Keratinocyte (primary cell): ENCODE data around the gene TINCR. TPM values are rescaled to one million over a fixed set of nuclear protein-coding genes. Genes with fewer than 3 reads are reported as not detected.
A peak's percentile ranks its signal among the peaks of the same experiment; 100 is the strongest.

Source experiments
- DNase-seq: peaks from one replicate; pipeline ENCODE4 v3.0.0-alpha.2; 2011; ENCODE audit warnings: low read depth, missing footprints, low spot score
- FAIRE-seq: peaks from 2 replicates; lab custom pipeline; 2011; peaks lifted over from hg19 to GRCh38; lab: Jason Lieb, UNC
- H2AFZ ChIP-seq: 2 replicates; pipeline ENCODE4 v1.6.0; 2012; ENCODE audit warnings: low read length, control low read depth, inconsistent platforms; ENCODE audit not compliant: control insufficient read depth
- H3K27ac ChIP-seq: 2 replicates; pipeline ENCODE4 v1.5.1; 2011; ENCODE audit warnings: low read length; ENCODE audit not compliant: control insufficient read depth, insufficient read depth
- H3K27me3 ChIP-seq: 3 replicates; pipeline ENCODE4 v1.6.0; 2011; ENCODE audit warnings: low read length; ENCODE audit not compliant: control insufficient read depth, insufficient read depth; ENCODE audit errors: extremely low read depth
- H3K36me3 ChIP-seq, 2 experiments: 2 replicates in 1 of 2; 3 replicates in 1 of 2; pipeline ENCODE4 v1.5.1; 2011; ENCODE audit warnings: low read length in 2 of 2, mild to moderate bottlenecking in 1 of 2; ENCODE audit not compliant: control insufficient read depth in 2 of 2, insufficient read depth in 2 of 2; ENCODE audit errors: extremely low read depth in 1 of 2
- H3K4me1 ChIP-seq: 3 replicates; pipeline ENCODE4 v1.5.1; 2011; ENCODE audit warnings: low read length; ENCODE audit not compliant: control insufficient read depth, insufficient read depth; ENCODE audit errors: extremely low read depth
- H3K4me2 ChIP-seq: 3 replicates; pipeline ENCODE4 v1.6.0; 2011; ENCODE audit warnings: low read depth, low read length; ENCODE audit not compliant: control insufficient read depth, insufficient read depth; ENCODE audit errors: extremely low read depth
- H3K4me3 ChIP-seq, 3 experiments: fragments of 200-600 bp in 1 of 3; sonication (generic) in 1 of 3; 2 replicates in 2 of 3; 3 replicates in 1 of 3; pipeline ENCODE4 v1.5.1; 2011 to 2016; ENCODE audit warnings: low read length in 3 of 3, mild to moderate bottlenecking in 3 of 3, control low read depth in 2 of 3, inconsistent platforms in 1 of 3, low read depth in 1 of 3, mixed read lengths in 1 of 3, mixed run types in 1 of 3, moderate library complexity in 1 of 3; ENCODE audit not compliant: control insufficient read depth in 2 of 3, insufficient read depth in 2 of 3; ENCODE audit errors: extremely low read depth in 1 of 3
- H3K79me2 ChIP-seq: 2 replicates; pipeline ENCODE4 v1.6.0; 2012; ENCODE audit warnings: low read length; ENCODE audit not compliant: control insufficient read depth, insufficient read depth
- H3K9ac ChIP-seq: 3 replicates; pipeline ENCODE4 v1.6.0; 2011; ENCODE audit warnings: low read length; ENCODE audit not compliant: control insufficient read depth, insufficient read depth; ENCODE audit errors: extremely low read depth
- H3K9me1 ChIP-seq: 3 replicates; pipeline ENCODE4 v1.6.0; 2011; ENCODE audit warnings: low read length; ENCODE audit not compliant: control insufficient read depth, insufficient read depth; ENCODE audit errors: extremely low read depth
- H3K9me3 ChIP-seq: 2 replicates; pipeline ENCODE4 v1.5.1; 2012; ENCODE audit warnings: low read depth, low read length; ENCODE audit not compliant: control insufficient read depth
- H4K20me1 ChIP-seq: 3 replicates; pipeline ENCODE4 v1.6.0; 2011; ENCODE audit warnings: low read length; ENCODE audit not compliant: control insufficient read depth, insufficient read depth; ENCODE audit errors: extremely low read depth
- EZH2 ChIP-seq: IDR thresholded peaks from one replicate; pipeline ENCODE4 v1.6.1; 2012; ENCODE audit warnings: inconsistent platforms, mild to moderate bottlenecking, low read length, moderate library complexity
- dilution Hi-C: fragments of 300-500 bp; cut with MboI; formaldehyde crosslinking; loops from one replicate; pipeline ENCODE4 v1.7.0; 2020; ENCODE audit warnings: low sequenced_read_pairs; ENCODE audit not compliant: extremely low pct_ligation_motif_present
- polyA plus RNA-seq, 5 experiments: library from polyadenylated mRNA; depleted of rRNA in 3 of 5; stranded (reverse) in 3 of 5; stranded (forward) in 1 of 5; unstranded in 1 of 5; fragments of >200 nt; gene quantifications; 1 replicate in 1 of 5; 2 replicates in 3 of 5; 3 replicates in 1 of 5; pipeline versions ENCODE4 v1.2.1 to v1.2.3, GENCODE V29; 2011 to 2012; ENCODE audit warnings: missing spikeins in 2 of 5, low read depth in 1 of 5, low replicate concordance in 1 of 5
- TF ChIP-seq, protein P1 (sequence below), 3 experiments: IDR thresholded peaks in 1 of 3; conservative IDR thresholded peaks in 1 of 3; optimal IDR thresholded peaks in 1 of 3; 2 replicates in 2 of 3; 3 replicates in 1 of 3; pipeline versions ENCODE3 to v1.5.1; 2011; ENCODE audit warnings: low read length in 3 of 3, mild to moderate bottlenecking in 3 of 3, moderate library complexity in 2 of 3, control low read depth in 1 of 3, inconsistent platforms in 1 of 3; ENCODE audit not compliant: insufficient read depth in 2 of 3; ENCODE audit errors: extremely low read depth in 1 of 3

The TINCR gene
- polyA plus RNA-seq, 1 donor (not counting 4 experiments of a cell fraction or from before 2014, with no cell fraction given), result 9.7 TPM

DNA sequence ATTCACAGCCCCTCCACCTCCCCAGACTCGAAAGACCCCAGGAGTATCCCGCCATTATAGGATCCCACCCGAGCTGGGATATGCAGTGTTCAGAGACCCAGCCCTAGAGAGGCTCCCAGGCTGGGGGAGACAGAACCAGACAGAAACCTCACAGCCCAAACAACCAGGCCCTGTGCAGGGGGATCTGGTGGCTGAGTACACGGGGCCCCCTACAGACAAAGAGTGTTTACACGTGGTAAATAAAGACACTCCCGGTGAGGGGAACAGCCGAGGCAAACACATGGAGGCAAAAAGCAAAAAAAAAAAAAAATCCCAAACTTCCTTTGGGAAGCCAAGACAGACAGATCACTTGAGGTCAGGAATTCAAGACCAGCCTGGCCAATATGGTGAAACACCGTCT lies 25.1 kb downstream of the TINCR start:
- Histone ChIP-seq H3K9ac (no peak overlapping the region), H3K9me1 (no peaks in the 10 kb centered on the region)
- dilution Hi-C loops, result no loop called here

DNA sequence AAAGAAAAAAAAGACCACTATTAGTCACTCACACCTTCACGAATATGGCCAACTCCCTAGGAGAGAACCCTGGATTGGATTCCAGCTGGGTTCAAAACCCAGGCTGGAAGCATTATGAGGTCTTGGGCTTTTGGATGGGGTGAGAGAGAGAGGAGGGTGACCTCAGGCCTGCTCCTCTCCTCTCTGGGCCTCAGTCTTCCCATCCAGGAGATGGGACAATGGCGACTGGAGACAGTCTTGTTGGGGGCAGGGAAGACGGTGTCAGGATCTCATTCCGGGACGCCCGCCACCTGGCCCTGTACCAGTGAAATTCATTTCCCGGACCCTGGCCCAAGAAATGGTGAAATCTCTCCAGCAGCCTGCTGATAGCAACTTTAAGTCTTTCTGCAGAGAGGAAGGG lies 26.3 kb downstream of the TINCR start:
- Histone ChIP-seq H3K4me2 (no peak overlapping the region), H3K27ac (no peak overlapping the region), H3K9me1 (no peaks in the 10 kb centered on the region), H3K79me2 (no peaks in the 10 kb centered on the region), H3K9ac (no peak overlapping the region), H2AFZ (no peak overlapping the region), H4K20me1 (no peaks in the 10 kb centered on the region), H3K27me3 (no peaks in the 10 kb centered on the region), H3K4me1 (peaks cover 14% of the 10 kb centered on the region), H3K4me3 (no peak overlapping the region), H3K9me3 (no peaks in the 10 kb centered on the region), H3K36me3 (no peaks in the 10 kb centered on the region)
- no peak for FAIRE-seq
- DNase-seq, result no peak
- TF ChIP-seq, protein P1, sequence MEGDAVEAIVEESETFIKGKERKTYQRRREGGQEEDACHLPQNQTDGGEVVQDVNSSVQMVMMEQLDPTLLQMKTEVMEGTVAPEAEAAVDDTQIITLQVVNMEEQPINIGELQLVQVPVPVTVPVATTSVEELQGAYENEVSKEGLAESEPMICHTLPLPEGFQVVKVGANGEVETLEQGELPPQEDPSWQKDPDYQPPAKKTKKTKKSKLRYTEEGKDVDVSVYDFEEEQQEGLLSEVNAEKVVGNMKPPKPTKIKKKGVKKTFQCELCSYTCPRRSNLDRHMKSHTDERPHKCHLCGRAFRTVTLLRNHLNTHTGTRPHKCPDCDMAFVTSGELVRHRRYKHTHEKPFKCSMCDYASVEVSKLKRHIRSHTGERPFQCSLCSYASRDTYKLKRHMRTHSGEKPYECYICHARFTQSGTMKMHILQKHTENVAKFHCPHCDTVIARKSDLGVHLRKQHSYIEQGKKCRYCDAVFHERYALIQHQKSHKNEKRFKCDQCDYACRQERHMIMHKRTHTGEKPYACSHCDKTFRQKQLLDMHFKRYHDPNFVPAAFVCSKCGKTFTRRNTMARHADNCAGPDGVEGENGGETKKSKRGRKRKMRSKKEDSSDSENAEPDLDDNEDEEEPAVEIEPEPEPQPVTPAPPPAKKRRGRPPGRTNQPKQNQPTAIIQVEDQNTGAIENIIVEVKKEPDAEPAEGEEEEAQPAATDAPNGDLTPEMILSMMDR (optimal IDR thresholded peaks at IDR 0.05 in 1 of 3, IDR thresholded peaks at IDR 0.05 in 1 of 3, conservative IDR thresholded peaks at IDR 0.05 in 1 of 3; ENCODE audit: extremely low read depth in 1 of 3, insufficient read depth in 2 of 3, low read length in 3 of 3), result no peak
- no peak for TF ChIP-seq EZH2
- dilution Hi-C loops, result no loop called here

More for the DNA sequence above, 25.1 kb downstream of the TINCR start:
- no peak overlapping the region for H3K4me3 ChIP-seq
- H3K79me2 ChIP-seq, result no peaks in the 10 kb centered on the region
- H3K36me3 ChIP-seq, result no peaks in the 10 kb centered on the region
- H3K27me3 ChIP-seq, result no peaks in the 10 kb centered on the region
- H3K4me1 ChIP-seq, result peaks cover 3% of the 10 kb centered on the region
- H4K20me1 ChIP-seq, result no peaks in the 10 kb centered on the region
- no peak overlapping the region for H3K27ac ChIP-seq
- no peak for TF ChIP-seq EZH2
- TF ChIP-seq, protein P1 (optimal IDR thresholded peaks at IDR 0.05 in 1 of 3, IDR thresholded peaks at IDR 0.05 in 1 of 3, conservative IDR thresholded peaks at IDR 0.05 in 1 of 3; ENCODE audit: extremely low read depth in 1 of 3, insufficient read depth in 2 of 3, low read length in 3 of 3), result peak in 2 of 3 experiments; percentile 15 to 40
- H3K9me3 ChIP-seq, result no peaks in the 10 kb centered on the region
- H3K4me2 ChIP-seq, result no peak overlapping the region
- FAIRE-seq (no peak), DNase-seq (no peak)
- no peak overlapping the region for H2AFZ ChIP-seq
